K562 (cell line): ENCODE results near the gene HOXD12. TPM values are rescaled to one million over a fixed set of nuclear protein-coding genes. Genes with fewer than 3 reads are reported as not detected.

Source experiments
- ATAC-seq: fragments of 200-7000 bp; cut with Tn5 transposase; 3 replicates; pipeline ENCODE4 v1.9.1; 2020; ENCODE audit warnings: moderate library complexity
- BruUV-seq: library from RNA; stranded (reverse); fragments of 400-500 nt; replicated peaks from 2 replicates; lab custom pipeline; 2021; lab: Mats Ljungman, UMichigan
- CTCF ChIA-PET: fragments of 300-600 bp; formaldehyde crosslinking; extraction: SDS; loops from one replicate; lab custom pipeline; 2021; ENCODE audit warnings: low intra/inter-chr PET ratio; lab: Yijun Ruan, JAX
- POLR2A ChIA-PET: fragments of 300-600, 350-650 bp; sonication (Branson Sonifier 250); formaldehyde crosslinking; extraction: SDS; loops from one replicate; lab custom pipeline; 2021; ENCODE audit warnings: antibody characterized with exemption, inconsistent platforms; lab: Yijun Ruan, JAX
- DNase-seq, 4 experiments: peaks; one replicate each; pipeline versions ENCODE4 v3.0.0 to v3.0.0-alpha.2; 2011 to 2018; ENCODE audit warnings: low spot score in 3 of 4, mixed read lengths in 3 of 4; ENCODE audit errors: extremely low read depth in 1 of 4
- FAIRE-seq: peaks from 2 replicates; lab custom pipeline; 2011; peaks lifted over from hg19 to GRCh38; lab: Jason Lieb, UNC
- H2AFZ ChIP-seq: 2 replicates; pipeline ENCODE4 v1.6.0; 2011; ENCODE audit warnings: low read depth, low read length, control low read depth, inconsistent platforms
- H3K27ac ChIP-seq: fragments of 200-600 bp; 3 replicates; pipeline ENCODE4 v1.8.0; 2011; ENCODE audit warnings: low read depth, mild to moderate bottlenecking, control low read depth, inconsistent platforms, low read length, moderate library complexity, mixed read lengths; ENCODE audit errors: extremely low read depth
- H3K27me3 ChIP-seq, 2 experiments: fragments of 300-600 bp in 1 of 2; 2 replicates in 1 of 2; 3 replicates in 1 of 2; pipeline versions ENCODE4 v1.6.0 to v1.8.0; 2011; ENCODE audit warnings: inconsistent platforms in 2 of 2, low read length in 2 of 2, mild to moderate bottlenecking in 1 of 2, mixed read lengths in 1 of 2, moderate library complexity in 1 of 2; ENCODE audit not compliant: control insufficient read depth in 2 of 2, insufficient read depth in 2 of 2
- H3K36me3 ChIP-seq: fragments of 300-600 bp; 3 replicates; pipeline ENCODE4 v1.8.0; 2011; ENCODE audit warnings: mild to moderate bottlenecking, low read length, inconsistent platforms; ENCODE audit not compliant: control insufficient read depth, insufficient read depth
- H3K4me1 ChIP-seq, 2 experiments: fragments of 200-600 bp in 1 of 2; replicated peaks in 1 of 2; 2 replicates in 1 of 2; 3 replicates in 1 of 2; pipeline versions ENCODE4 v1.5.1 to v1.8.0; 2011; ENCODE audit warnings: inconsistent platforms in 2 of 2, low read length in 2 of 2, mild to moderate bottlenecking in 1 of 2, mixed read lengths in 1 of 2, moderate library complexity in 1 of 2; ENCODE audit not compliant: control insufficient read depth in 2 of 2, insufficient read depth in 2 of 2
- H3K4me2 ChIP-seq: 2 replicates; pipeline ENCODE4 v1.6.1; 2011; ENCODE audit warnings: low read length, control low read depth, inconsistent platforms, mixed read lengths; ENCODE audit not compliant: insufficient read depth
- H3K4me3 ChIP-seq: fragments of 200-600 bp; sonication (generic), shearing (Covaris generic); 2 replicates; pipeline ENCODE4 v1.5.1; 2016; ENCODE audit warnings: control low read depth, inconsistent platforms
- H3K79me2 ChIP-seq: fragments of 200-600 bp; 3 replicates; pipeline ENCODE4 v1.8.0; 2011; ENCODE audit warnings: low read length, inconsistent platforms; ENCODE audit not compliant: control insufficient read depth, insufficient read depth
- H3K9ac ChIP-seq, 2 experiments: 2 replicates each; pipeline versions ENCODE4 v1.6.0 to v1.6.1; 2011; ENCODE audit warnings: low read depth in 2 of 2, low read length in 2 of 2, control low read depth in 1 of 2, inconsistent platforms in 1 of 2, mild to moderate bottlenecking in 1 of 2, mixed read lengths in 1 of 2; ENCODE audit not compliant: insufficient read depth in 1 of 2
- H3K9me1 ChIP-seq: one replicate; pipeline ENCODE4 v1.6.0; 2011; ENCODE audit warnings: inconsistent platforms, mild to moderate bottlenecking, low read length, moderate library complexity; ENCODE audit not compliant: control insufficient read depth, insufficient read depth
- H3K9me3 ChIP-seq: replicated peaks from 2 replicates; pipeline ENCODE4 v1.5.1; 2011; ENCODE audit warnings: low read depth, low read length, inconsistent platforms; ENCODE audit not compliant: control insufficient read depth, insufficient read depth
- H4K20me1 ChIP-seq: replicated peaks from 2 replicates; pipeline ENCODE4 v1.6.1; 2011; ENCODE audit warnings: low read length, inconsistent platforms, mixed read lengths; ENCODE audit not compliant: control insufficient read depth, insufficient read depth
- FOXK1 ChIP-seq: sonication (generic); formaldehyde crosslinking; IDR thresholded peaks from 2 replicates; pipeline ENCODE4 v1.8.0; 2022; ENCODE audit warnings: missing genetic modification reagents, mild to moderate bottlenecking, borderline replicate concordance
- NFE2L1 ChIP-seq: fragments of 450-650 bp; IDR thresholded peaks from 2 replicates; pipeline ENCODE4 v1.6.1; 2016; ENCODE audit warnings: missing genetic modification characterization, low read depth, mild to moderate bottlenecking, missing compliant biosample characterization, moderate library complexity, borderline replicate concordance
- RHOXF2B ChIP-seq: fragments of 250-450 bp; sonication (Bioruptor Pico); conservative IDR thresholded peaks from 2 replicates; pipeline ENCODE4 v1.5.1; 2021
- ZNF316 ChIP-seq: fragments of 450-650 bp; IDR thresholded peaks from 2 replicates; pipeline ENCODE4 v1.6.1; 2016
- WGBS: fragments of 100-300 bp; shearing (Covaris generic); methylation state at CpG from one replicate; pipeline ENCODE4 v1.1.6; 2016; ENCODE audit warnings: low coverage, mixed read lengths; ENCODE audit not compliant: insufficient coverage; ENCODE audit errors: missing lambda C conversion rate; 5-methylcytosine and 5-hydroxymethylcytosine counted together
- in situ Hi-C: fragments of 300-500 bp; cut with MboI; formaldehyde crosslinking; loops from 4 replicates; pipeline ENCODE4 v1.15.0; 2018; ENCODE audit warnings: inconsistent platforms, mixed read lengths
- intact Hi-C: fragments of 100-400 bp; cut with micrococcal nuclease; formaldehyde crosslinking; loops from 2 replicates; pipeline ENCODE4 v1.14.2; 2022
- polyA plus RNA-seq, 8 experiments: library from polyadenylated mRNA; depleted of rRNA in 4 of 8; stranded (reverse) in 5 of 8; unstranded in 3 of 8; fragments of >200 nt; fragmentation: Nextera tagmentation in 2 of 8; fragmentation: Illumina TruSeq in 1 of 8; extraction: Ambion mirVana in 2 of 8; extraction: Trizol in 1 of 8; gene quantifications; 2 replicates each; pipeline versions ENCODE4 v1.2.1 to v1.2.3, GENCODE V29; 2011 to 2014; ENCODE audit warnings: inconsistent platforms in 1 of 8, missing spikeins in 1 of 8
- total RNA-seq, 7 experiments: library from RNA; depleted of rRNA in 6 of 7; stranded (reverse); fragments of >200 nt in 6 of 7; fragmentation: Illumina TruSeq in 2 of 7; extraction: Trizol in 2 of 7; gene quantifications; 2 replicates each; pipeline versions ENCODE4 v1.2.1 to v1.2.3, GENCODE V29; 2011 to 2021; ENCODE audit warnings: low replicate concordance in 1 of 7
- TF ChIP-seq, protein P1 (sequence below): fragments of 450-650 bp; formaldehyde crosslinking; IDR thresholded peaks from 2 replicates; pipeline ENCODE4 v1.4.0; 2022; ENCODE audit warnings: missing genetic modification characterization
- TF ChIP-seq, protein P2 (sequence below): fragments of 450-650 bp; IDR thresholded peaks from 2 replicates; pipeline ENCODE4 v1.6.1; 2017; ENCODE audit warnings: antibody characterized with exemption, mild to moderate bottlenecking
- TF ChIP-seq, protein P3 (sequence below), 2 experiments: IDR thresholded peaks in 1 of 2; conservative IDR thresholded peaks in 1 of 2; 2 replicates each; pipeline ENCODE4 v1.6.1; 2016; ENCODE audit warnings: low read depth in 2 of 2, mild to moderate bottlenecking in 1 of 2, missing compliant biosample characterization in 1 of 2, missing genetic modification characterization in 1 of 2, moderate library complexity in 1 of 2

Gene HOXD12
- total and polyA plus RNA-seq, 9 of the 15 experiments (the other 6 are each of a cell fraction or from before 2014, with no cell fraction given) = not detected

DNA sequence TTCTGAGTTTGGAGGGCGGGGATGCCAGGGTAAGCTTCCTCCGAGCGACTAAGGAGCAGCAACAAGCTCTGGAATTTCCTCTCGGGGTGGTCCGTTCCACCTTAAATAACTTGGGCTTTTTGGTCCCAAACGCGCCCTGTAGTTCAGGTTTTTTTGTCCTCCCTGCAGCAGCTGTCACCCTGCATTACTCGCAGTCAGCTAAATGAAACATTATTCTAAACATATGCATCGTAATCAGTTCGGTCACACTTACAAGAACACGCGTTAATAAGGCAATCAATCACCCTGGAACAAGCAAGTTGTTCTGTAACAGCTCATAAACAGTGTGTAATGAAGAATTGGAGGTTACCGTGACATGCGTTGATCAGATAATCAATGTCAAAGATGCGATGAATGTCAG is 24.1 kb upstream of the HOXD12 start:
- in situ Hi-C loops (loop anchor here (10.0 to 25.0 kb wide), 2 partner anchors 391 to 1038 kb away; no protein-coding TSS in a partner anchor), intact Hi-C loops (loop anchor here (10.0 kb wide), 1 partner anchor 211 kb away; no protein-coding TSS in a partner anchor)
- no peaks in the 10 kb centered on the region for H3K9me1 ChIP-seq
- peak overlapping the region; percentile 54 for H3K4me2 ChIP-seq
- peak in 1 of 4 experiments; percentile 37 for DNase-seq
- CTCF ChIA-PET = no interaction called here
- H3K27me3 ChIP-seq = peaks cover 60 to 62% of the 10 kb centered on the region in 2 experiments
- H3K9ac ChIP-seq = no peak overlapping the region
- H3K9me3 ChIP-seq = no peaks in the 10 kb centered on the region
- no peaks in the 10 kb centered on the region; the same call in 1 of the 2 replicates for H4K20me1 ChIP-seq
- no TSS peak for BruUV-seq
- no peak for ATAC-seq
- no peaks in the 10 kb centered on the region for H3K79me2 ChIP-seq
- no peaks in the 10 kb centered on the region for H3K36me3 ChIP-seq
- H3K4me1 ChIP-seq = peaks cover 3 to 24% of the 10 kb centered on the region in 2 experiments; a peak in 3 of 5 replicates
- no peak overlapping the region for H3K27ac ChIP-seq
- H2AFZ ChIP-seq = peak overlapping the region; percentile 48; the same call in 1 of the 2 replicates
- no peak for FAIRE-seq
- 3% methylated on average over 15 of the region's 15 CpGs for WGBS
- H3K4me3 ChIP-seq = no peak overlapping the region
- POLR2A ChIA-PET = interaction anchor here (0.7 to 1.0 kb wide), 2 partner anchors 73 to 1394 kb away, joined by 3 read pairs; partner anchors contain the start of gene LNPK
- TF ChIP-seq, protein P1, sequence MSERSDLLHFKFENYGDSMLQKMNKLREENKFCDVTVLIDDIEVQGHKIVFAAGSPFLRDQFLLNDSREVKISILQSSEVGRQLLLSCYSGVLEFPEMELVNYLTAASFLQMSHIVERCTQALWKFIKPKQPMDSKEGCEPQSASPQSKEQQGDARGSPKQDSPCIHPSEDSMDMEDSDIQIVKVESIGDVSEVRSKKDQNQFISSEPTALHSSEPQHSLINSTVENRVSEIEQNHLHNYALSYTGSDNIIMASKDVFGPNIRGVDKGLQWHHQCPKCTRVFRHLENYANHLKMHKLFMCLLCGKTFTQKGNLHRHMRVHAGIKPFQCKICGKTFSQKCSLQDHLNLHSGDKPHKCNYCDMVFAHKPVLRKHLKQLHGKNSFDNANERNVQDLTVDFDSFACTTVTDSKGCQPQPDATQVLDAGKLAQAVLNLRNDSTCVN (CRISPR knock-in tag) = no peak
- no peak for TF ChIP-seq FOXK1 (CRISPR knock-in tag)
- TF ChIP-seq RHOXF2B (CRISPR knock-in tag) = no peak
- TF ChIP-seq, protein P2, sequence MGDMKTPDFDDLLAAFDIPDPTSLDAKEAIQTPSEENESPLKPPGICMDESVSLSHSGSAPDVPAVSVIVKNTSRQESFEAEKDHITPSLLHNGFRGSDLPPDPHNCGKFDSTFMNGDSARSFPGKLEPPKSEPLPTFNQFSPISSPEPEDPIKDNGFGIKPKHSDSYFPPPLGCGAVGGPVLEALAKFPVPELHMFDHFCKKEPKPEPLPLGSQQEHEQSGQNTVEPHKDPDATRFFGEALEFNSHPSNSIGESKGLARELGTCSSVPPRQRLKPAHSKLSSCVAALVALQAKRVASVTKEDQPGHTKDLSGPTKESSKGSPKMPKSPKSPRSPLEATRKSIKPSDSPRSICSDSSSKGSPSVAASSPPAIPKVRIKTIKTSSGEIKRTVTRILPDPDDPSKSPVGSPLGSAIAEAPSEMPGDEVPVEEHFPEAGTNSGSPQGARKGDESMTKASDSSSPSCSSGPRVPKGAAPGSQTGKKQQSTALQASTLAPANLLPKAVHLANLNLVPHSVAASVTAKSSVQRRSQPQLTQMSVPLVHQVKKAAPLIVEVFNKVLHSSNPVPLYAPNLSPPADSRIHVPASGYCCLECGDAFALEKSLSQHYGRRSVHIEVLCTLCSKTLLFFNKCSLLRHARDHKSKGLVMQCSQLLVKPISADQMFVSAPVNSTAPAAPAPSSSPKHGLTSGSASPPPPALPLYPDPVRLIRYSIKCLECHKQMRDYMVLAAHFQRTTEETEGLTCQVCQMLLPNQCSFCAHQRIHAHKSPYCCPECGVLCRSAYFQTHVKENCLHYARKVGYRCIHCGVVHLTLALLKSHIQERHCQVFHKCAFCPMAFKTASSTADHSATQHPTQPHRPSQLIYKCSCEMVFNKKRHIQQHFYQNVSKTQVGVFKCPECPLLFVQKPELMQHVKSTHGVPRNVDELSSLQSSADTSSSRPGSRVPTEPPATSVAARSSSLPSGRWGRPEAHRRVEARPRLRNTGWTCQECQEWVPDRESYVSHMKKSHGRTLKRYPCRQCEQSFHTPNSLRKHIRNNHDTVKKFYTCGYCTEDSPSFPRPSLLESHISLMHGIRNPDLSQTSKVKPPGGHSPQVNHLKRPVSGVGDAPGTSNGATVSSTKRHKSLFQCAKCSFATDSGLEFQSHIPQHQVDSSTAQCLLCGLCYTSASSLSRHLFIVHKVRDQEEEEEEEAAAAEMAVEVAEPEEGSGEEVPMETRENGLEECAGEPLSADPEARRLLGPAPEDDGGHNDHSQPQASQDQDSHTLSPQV = no peak
- TF ChIP-seq, protein P3, sequence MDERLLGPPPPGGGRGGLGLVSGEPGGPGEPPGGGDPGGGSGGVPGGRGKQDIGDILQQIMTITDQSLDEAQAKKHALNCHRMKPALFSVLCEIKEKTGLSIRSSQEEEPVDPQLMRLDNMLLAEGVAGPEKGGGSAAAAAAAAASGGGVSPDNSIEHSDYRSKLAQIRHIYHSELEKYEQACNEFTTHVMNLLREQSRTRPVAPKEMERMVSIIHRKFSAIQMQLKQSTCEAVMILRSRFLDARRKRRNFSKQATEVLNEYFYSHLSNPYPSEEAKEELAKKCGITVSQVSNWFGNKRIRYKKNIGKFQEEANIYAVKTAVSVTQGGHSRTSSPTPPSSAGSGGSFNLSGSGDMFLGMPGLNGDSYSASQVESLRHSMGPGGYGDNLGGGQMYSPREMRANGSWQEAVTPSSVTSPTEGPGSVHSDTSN (CRISPR knock-in tag; IDR thresholded peaks at IDR 0.05; ENCODE audit: low read depth) = no peak
- TF ChIP-seq, protein P3 (tag; conservative IDR thresholded peaks at IDR 0.05; ENCODE audit: low read depth) = 0 out of 2 replicates have a peak, but pooled peaks have one; percentile 20
- TF ChIP-seq NFE2L1 (tag) = no peak
- TF ChIP-seq ZNF316 = 0 out of 2 replicates have a peak, but pooled peaks have one; percentile 14
